ENCODE data around the gene MKRN3.

The MKRN3 gene

GRCh38 chr15:23565395-23566070 lies at the start of gene MKRN3:
Gene MKRN3, plus strand, starts transcription at chr15:23565674. Its CDS starts 109 bp downstream, at chr15:23565783.
- peak in 1 of 2 donors; percentile 14 for DNase-seq (ENCODE audit: low read depth in 2 of 2)

DNA sequence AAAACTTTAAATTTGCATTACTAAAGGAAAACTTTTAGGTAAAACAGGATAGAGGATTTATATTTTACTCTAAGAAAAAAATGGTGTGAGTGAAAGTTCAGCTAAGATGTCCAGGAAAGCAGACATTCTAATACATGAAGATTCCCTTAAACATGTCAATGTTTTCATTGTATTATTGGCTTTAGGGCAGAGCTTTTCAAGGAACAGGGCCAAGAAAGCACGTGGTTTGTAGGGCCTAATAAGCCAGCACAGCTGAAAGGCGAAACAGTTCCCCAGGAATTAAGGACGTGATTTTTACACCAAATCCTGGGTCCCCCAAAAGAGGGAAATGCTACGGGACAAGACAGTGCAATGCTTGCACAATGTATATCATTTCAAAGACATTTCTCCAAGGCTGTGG lies 48.6 kb upstream of the MKRN3 start:
- DNase-seq (ENCODE audit: low read depth in 2 of 2): no peak

- no peak for DNase-seq (ENCODE audit: low read depth in 2 of 2)
Measured at GRCh38 chr15:23518104-23518503, 47.4 kb upstream of the MKRN3 start.

- no peak for DNase-seq (ENCODE audit: low read depth in 2 of 2)
Measured at GRCh38 chr15:23524816-23525215, 40.7 kb upstream of the MKRN3 start.

DNA sequence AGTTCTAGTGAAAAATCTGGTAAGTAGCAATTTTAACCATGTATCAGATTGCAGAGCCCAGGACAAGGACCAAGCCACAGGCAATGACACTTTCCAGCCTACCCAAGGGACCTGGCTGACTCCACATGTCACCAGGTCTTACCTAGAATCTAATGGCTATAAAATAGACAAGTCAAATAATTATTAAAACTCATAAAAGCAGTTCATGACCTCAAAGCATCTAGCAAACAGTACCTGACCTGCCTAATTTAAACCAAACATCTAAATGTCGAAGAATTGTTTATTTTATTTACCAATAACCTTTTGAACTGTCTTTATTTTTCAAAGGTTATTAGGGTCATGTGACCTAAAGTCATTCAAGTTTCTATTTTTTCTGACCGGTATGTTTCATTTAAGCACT lies 35.6 kb upstream of the MKRN3 start:
- DNase-seq (ENCODE audit: low read depth in 2 of 2): no peak

GRCh38 chr15:23532024-23532423 lies 33.5 kb upstream of the MKRN3 start:
- DNase-seq (ENCODE audit: low read depth in 2 of 2): no peak

- DNase-seq (ENCODE audit: low read depth in 2 of 2): no peak
Measured at GRCh38 chr15:23536659-23537058, 28.8 kb upstream of the MKRN3 start.

GRCh38 chr15:23538648-23539047 lies 26.8 kb upstream of the MKRN3 start:
- no peak for DNase-seq (ENCODE audit: low read depth in 2 of 2)

DNA sequence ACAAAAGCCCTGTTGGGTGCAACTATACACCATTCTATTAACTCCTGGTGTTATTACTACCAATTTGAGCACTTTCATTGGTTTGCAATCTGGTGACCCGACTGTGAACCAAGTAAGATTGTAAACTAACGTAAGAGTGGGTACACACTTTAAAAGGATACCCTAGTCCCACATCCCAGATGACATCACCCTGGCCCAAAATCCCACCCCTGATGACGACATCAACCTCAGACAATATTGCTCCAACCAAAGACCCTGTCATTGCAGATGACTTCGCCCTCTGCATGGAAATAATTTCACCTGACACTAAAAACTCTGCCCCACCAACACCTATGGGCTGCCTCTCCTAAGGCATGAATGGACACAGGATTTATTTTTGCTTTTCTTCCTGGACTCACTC lies 25.6 kb upstream of the MKRN3 start:
- DNase-seq (ENCODE audit: low read depth in 2 of 2): no peak

DNA sequence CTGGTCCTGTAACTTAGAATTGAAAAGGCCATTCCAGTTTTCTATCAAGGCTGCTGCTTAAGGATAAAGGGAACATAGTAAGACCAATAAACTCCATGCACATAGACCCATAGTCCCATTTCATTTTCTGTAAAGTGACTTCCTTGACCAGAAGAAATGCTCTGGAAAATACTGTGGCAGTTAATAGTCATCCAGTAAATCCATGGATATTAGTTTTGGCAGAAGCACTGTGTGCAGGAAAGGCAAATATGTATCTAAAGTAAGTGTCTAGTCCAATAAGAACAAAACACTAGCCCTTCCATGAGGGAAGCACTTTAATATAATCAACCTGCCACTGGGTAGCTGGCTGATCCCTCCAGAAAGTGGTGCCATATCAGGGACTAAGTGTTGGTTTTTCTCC lies 19.3 kb upstream of the MKRN3 start:
- no peak for DNase-seq (ENCODE audit: low read depth in 2 of 2)

GRCh38 chr15:23548071-23548470 lies 17.4 kb upstream of the MKRN3 start:
- DNase-seq (ENCODE audit: low read depth in 2 of 2): no peak

GRCh38 chr15:23561914-23562313 lies 3.6 kb upstream of the MKRN3 start:
- no peak for DNase-seq (ENCODE audit: low read depth in 2 of 2)

DNA sequence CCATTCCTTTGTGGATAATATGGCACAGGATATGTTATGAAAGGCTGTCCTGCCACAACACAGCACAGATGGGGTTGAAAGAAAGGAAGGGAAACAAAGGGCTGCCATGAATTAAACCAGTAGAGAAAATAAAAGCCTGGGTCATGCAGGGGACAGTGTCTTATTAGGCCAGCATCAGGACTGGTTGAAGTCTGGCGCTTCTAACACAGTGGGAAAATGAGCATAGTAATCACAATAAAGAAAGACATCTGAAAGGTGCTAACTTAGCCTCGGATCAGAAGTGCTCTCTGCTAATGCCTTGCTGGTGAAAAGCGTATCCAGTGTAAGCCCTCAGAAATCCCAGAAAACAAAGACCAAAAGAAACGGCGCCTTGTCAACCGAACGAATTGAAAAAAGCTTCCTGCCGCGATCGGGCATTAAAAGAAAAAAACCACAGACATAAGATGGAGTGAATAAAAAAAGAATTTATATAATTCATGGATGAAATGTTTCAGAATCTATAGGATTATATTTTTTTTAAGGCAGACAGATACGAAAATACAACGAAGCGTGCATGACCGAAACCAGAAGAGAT lies 566 bp upstream of the MKRN3 start:
- DNase-seq (ENCODE audit: low read depth in 2 of 2): no peak

- peak in 1 of 2 donors; percentile 7 for DNase-seq (ENCODE audit: low read depth in 2 of 2)
Measured at GRCh38 chr15:23566071-23566554, 639 bp downstream of the MKRN3 start.

- DNase-seq (ENCODE audit: low read depth in 2 of 2): no peak
Measured at GRCh38 chr15:23566651-23567050, 1.2 kb downstream of the MKRN3 start.

DNA sequence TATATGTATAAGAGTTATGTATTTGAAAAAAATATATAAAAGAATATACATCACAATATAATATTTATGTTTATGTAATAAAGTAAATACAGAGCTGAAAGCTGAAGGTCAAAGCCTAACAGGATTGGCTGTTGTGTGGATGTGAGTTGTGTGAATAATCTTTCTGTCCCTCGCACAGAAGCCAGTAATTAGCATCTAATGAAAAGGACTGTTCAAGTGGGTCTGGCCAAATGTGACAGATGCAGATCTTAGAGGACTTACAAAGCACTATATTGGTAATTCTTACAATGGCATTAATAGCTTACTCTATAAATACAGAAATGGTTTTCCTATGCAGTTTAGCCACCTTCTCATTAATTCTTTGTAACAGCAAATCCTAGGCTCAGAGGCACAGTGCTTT lies 2.4 kb downstream of the MKRN3 start:
- no peak for DNase-seq (ENCODE audit: low read depth in 2 of 2)

- DNase-seq (ENCODE audit: low read depth in 2 of 2): no peak
Measured at GRCh38 chr15:23569151-23569925, 3.9 kb downstream of the MKRN3 start.

DNA sequence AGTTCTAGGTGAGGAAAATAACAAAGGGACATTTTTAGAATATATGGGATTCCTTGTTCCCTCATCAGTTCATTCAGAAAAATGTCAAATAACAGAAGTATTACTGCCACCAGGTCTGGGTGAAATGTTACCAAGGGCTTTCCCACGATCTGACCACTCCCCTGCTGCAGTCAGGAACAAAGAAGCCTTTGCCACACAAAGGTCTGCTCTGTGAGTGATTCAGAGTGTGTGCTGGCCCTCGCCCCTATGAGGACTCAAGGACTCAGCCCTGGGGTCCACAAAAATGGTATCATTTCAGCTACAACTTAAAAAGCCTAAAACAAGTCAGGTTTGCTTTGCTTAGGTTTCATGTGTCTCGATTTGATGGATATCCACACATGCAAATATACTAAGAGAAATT lies 5.0 kb downstream of the MKRN3 start:
- DNase-seq (ENCODE audit: low read depth in 2 of 2): no peak

DNA sequence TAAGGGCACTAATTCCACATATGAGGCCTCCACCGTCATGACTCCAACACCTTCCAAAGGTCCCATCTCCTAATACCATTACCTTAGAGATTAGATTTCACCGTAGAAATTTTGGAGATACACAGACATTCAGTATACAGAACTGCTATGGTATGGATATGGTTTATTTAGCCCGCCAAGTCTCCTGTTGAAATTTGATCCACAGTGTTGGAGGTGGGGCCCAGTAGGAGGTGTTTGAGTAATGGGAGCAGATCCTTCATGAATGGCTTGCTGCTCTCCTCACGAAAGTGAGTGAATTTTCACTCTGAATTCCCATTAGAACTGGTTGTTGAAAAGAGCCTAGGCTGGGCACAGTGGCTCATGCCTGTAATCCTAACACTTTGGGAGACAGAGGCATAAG lies 7.4 kb downstream of the MKRN3 start:
- no peak for DNase-seq (ENCODE audit: low read depth in 2 of 2)

GRCh38 chr15:23574742-23575141 lies 9.3 kb downstream of the MKRN3 start:
- DNase-seq (ENCODE audit: low read depth in 2 of 2): no peak

GRCh38 chr15:23576061-23576460 lies 10.6 kb downstream of the MKRN3 start:
- DNase-seq (ENCODE audit: low read depth in 2 of 2): no peak

DNA sequence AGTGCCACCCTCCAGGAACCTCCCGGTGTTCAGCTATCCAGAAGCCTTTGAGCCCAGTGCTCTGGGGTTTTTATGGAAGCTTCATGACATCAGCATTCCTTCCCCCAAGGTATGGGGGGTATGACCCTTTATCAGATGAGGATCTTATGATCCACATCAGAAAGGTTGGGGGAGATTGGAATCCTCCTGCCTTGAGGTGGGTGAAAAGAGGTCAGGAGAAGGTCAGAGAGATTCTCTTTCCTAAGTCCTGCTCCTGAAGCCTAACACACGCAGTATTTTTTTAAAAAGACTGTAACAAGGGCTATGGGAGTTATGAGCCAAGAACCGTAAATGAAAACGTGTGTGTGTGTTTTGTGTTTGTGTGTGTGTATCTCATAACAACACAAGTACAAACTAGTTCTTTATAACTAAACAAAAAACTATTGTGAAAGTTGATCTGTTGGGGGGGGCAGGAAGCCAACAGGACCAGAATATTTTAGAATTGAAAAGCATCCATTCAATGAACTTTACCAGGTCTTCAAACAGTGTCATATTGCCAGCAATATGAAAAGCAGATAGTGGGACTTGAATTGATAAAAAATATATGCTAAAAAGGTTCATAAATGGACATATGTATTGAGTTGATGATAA lies 13.2 kb downstream of the MKRN3 start:
- no peak for DNase-seq (ENCODE audit: low read depth in 2 of 2)
